Fibroblast of lung (primary cell): ENCODE measurements around the gene USP7.

Experiments used
- EZH2 ChIP-seq: IDR thresholded peaks from 2 replicates; pipeline ENCODE4 v1.5.1; 2012; ENCODE audit warnings: low read length, control low read depth, mild to moderate bottlenecking; ENCODE audit errors: missing control alignments
- TF ChIP-seq, protein P1 (sequence below), 2 donors: IDR thresholded peaks in 1 of 2; conservative IDR thresholded peaks in 1 of 2; 1 replicate in 1 of 2; 2 replicates in 1 of 2; pipeline ENCODE4 v1.5.1; 2011 to 2012; ENCODE audit warnings: low read length in 2 of 2, control low read depth in 1 of 2, inconsistent platforms in 1 of 2, low read depth in 1 of 2, mild to moderate bottlenecking in 1 of 2

DNA sequence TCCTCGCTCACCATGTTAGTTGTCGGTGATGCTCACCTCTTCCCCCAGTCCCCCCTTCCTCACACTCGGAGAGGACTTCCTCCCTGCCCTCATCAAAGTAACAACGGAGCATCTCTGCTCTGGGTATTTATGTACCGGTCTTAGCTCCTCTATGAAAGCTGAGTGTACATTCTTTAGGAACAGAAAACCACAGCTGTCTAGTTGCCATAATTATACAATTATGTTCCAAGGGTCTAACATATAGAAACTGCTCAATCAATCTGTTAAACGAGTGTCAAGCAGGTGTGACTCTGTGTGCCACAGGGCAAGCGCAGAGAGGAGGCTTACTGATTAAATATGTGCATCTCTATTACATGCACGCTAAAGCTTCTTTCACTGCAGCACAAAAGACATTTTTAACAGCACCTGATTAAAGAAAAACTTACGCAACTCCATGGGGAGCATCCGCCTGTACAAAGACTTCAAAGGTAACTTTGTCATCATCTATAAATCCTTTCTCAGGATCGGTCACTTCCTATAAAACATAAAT lies 43.7 kb downstream of the USP7 start:
- TF ChIP-seq, protein P1, sequence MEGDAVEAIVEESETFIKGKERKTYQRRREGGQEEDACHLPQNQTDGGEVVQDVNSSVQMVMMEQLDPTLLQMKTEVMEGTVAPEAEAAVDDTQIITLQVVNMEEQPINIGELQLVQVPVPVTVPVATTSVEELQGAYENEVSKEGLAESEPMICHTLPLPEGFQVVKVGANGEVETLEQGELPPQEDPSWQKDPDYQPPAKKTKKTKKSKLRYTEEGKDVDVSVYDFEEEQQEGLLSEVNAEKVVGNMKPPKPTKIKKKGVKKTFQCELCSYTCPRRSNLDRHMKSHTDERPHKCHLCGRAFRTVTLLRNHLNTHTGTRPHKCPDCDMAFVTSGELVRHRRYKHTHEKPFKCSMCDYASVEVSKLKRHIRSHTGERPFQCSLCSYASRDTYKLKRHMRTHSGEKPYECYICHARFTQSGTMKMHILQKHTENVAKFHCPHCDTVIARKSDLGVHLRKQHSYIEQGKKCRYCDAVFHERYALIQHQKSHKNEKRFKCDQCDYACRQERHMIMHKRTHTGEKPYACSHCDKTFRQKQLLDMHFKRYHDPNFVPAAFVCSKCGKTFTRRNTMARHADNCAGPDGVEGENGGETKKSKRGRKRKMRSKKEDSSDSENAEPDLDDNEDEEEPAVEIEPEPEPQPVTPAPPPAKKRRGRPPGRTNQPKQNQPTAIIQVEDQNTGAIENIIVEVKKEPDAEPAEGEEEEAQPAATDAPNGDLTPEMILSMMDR (conservative IDR thresholded peaks at IDR 0.05 in 1 of 2, IDR thresholded peaks at IDR 0.05 in 1 of 2; ENCODE audit: low read depth in 1 of 2, low read length in 2 of 2) = no peak
- no peak for TF ChIP-seq EZH2
